DMS 273 (cell line): Measurements from ENCODE around the gene RORB.

Source experiments
- DNase-seq: peaks from one replicate; lab custom pipeline; 2025; ENCODE audit not compliant: unreplicated experiment; lab: John Stamatoyannopoulos, UW

The RORB gene

DNA sequence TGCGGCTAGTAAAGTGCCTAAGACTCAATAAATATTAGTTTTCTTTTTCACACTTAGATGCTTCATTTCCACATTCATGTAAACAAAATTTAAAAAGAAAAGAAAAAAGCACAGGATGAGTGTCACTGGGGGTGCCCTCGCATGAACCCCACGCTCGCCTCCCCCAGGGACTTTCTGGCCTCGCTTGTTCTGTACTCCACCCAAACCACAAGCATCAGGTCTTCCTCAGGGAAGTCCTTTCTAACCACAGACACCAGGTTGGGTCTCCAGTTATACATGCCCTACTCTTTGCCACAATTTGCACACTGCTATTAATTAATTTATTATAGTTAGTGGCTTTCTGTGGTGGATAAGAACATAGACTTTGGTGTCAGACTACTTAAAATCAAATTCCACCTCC lies 92.4 kb downstream of the RORB start:
- no peak for DNase-seq

DNA sequence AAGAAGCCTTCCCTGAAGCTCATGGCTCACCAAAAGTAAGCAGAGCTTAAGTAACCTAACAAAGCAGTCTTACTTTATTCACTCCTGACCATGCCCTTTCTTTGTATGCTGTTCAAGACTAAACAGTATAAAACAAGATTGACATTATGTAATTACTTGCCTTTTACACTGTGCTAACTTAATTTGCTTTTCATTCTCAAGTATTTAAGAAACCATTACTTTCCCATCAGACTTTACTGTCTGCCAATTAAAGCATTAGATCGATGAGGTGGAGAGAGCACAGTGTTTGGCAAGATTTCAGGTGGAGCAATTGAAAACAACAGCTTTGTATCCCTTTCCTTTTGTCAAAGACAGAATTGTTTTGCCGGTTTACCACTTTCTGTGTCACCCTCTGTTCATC lies 98.2 kb downstream of the RORB start:
- no peak for DNase-seq

DNA sequence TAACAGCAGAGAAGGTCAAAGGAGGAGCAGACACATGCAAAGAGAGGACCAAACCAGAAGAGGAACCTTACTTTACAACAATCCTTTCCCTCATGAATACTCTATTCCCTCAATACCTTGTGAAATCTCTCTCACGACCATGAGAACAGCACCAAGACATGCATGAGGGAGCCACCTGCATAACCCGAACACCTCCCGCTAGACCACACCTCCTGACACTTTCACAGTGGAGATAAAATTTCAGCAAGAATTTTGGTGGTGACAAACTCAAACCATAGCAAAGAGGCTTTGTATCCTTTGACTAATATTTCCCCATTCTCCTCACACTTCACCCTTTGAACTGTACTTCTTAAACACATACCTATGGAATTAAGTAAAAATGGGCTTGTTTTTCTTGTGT lies 101.7 kb downstream of the RORB start:
- DNase-seq: no peak

DNA sequence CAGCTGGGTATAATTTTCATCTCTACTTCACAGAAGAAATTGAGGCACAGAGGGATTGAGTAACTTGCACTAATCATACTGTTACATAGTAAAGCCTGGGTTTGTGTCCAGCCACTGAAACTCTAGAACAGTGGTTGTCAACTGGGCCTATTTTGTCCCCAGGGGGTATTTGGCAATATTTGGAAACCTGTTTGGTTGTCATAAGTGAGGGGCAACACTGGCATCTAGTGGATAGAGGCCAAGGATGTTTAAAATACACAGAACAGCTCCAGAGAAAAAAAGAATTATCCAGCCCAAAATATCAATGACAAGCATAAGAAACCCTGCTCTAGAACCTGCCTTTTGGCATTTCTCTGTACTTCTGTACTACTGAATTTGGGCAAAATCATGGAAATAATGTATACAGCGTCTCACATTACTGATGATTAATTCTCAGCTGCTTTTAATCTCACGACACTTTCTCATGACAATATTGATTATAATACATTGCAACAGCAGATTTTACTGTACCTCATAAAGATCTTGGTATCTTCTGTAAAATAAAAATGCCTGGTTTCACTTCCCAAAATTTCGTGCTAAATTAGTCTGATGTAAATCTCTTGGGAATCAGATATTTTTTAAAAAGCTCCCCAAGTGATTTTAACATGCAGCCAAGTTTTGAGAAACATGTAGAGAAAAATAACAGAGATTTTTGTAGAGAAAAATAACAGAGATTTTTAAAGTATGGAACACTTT lies 112.7 kb downstream of the RORB start:
- peak; percentile 0 for DNase-seq

DNA sequence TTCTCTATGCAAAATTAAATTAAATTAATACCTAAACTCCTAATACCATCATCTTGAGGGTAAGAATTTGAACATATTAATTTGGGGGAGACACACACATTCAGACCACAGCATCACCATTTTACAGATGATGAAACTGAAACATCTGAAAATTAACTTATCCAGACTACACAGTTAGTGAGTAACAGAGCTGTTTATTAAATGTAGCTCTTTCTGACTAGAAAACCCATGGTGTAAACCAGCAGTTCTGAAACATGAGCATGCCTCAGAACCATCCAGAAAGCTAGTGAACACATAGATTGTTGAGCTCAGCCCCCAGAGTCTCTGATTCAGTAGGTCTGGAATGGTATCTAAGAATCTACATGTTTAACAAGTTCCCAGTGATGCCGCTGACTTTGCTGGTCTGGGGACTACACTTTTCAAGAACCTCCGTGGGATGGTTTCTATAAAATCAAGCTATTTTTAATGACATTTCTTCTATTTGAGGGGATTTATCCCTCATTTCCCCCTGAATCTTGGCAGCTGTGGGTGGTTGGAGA lies 113.5 kb downstream of the RORB start:
- DNase-seq: no peak

DNA sequence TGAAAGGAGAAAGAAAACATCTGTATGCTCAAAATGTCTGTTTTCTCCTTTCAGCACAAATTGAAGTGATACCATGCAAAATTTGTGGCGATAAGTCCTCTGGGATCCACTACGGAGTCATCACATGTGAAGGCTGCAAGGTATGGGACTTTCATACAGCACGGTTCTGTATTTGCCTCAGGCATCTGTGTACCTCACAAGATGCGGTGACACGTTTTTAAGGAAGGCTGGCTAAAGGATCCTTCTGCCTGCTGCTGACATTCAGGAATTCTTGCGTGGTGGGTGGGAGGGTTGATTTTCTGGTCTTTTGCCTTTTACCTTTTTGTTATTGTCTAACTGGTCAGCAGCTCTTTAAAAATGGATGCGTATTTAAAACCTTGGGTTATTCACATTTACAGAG lies 133.1 kb downstream of the RORB start:
- DNase-seq: no peak

DNA sequence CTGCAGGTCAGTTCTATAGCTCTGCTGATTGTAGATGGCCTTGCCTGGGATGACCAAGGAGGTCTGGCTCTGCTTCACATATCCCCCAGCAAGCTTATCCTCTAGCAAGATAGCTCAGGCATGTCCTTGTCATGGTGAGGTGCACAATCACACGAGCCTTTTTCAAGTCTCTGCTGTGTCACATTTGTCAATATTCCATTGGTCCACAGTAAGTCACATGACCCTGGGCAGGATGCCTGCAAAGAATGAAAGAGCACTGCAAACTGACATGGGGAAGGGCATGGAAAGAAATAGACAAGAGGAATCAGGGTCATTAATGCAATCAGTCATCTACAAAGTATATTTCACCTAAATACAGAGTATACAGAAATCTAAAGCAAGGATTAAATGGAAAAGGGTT lies 142.0 kb downstream of the RORB start:
- DNase-seq: no peak

DNA sequence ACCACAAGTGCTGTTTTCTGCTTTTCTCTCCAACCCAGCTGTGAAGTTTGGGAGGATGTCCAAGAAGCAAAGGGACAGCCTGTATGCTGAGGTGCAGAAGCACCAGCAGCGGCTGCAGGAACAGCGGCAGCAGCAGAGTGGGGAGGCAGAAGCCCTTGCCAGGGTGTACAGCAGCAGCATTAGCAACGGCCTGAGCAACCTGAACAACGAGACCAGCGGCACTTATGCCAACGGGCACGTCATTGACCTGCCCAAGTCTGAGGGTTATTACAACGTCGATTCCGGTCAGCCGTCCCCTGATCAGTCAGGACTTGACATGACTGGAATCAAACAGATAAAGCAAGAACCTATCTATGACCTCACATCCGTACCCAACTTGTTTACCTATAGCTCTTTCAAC lies 145.2 kb downstream of the RORB start:
- DNase-seq: no peak

DNA sequence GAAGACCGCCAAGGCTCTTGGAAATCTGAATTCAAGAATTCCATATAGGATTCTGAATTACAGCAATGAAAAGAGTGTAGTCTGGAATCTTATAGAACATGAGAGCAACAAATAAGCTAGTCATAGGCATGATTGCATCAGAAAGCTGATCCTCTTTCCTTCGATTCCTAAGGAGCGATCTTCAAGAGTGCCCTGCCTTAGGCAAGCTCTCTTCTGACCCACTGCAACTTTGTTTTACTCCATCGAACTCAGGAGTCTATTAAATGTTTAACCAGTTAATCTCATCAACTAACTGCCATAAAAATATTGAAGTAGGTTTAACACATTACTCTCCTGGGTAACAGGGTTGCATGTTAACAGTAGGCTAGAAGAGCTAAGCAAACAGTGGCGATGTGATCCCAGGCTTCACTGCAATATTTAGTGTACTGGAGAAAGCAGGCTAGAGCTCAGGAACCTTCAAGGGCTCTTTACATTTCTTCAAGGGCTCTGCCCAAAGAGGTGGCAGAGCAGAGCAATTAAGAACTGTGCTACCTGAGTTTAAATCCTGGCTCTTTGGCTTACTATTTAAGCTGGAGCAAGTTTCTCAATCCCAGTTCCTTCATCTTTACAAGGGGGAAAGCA lies 146.3 kb downstream of the RORB start:
- DNase-seq: no peak

DNA sequence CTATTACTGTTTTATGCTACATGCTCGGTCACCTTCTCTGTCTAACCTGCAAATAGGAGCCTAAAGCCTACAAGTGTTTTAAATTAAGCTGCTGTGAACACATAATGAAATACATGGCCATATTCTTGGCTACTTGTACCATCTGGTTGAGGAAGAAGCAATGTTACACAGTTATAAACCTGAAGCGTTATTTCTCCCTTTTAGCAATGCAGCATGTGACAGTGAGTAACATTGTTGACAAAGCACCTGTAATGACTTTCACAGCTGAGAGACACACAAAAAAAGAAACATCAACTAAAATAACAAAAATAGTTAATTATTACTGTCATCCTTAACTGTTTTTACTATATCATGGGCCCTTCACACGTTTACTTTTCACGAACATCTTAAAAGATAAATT lies 146.9 kb downstream of the RORB start:
- no peak for DNase-seq

DNA sequence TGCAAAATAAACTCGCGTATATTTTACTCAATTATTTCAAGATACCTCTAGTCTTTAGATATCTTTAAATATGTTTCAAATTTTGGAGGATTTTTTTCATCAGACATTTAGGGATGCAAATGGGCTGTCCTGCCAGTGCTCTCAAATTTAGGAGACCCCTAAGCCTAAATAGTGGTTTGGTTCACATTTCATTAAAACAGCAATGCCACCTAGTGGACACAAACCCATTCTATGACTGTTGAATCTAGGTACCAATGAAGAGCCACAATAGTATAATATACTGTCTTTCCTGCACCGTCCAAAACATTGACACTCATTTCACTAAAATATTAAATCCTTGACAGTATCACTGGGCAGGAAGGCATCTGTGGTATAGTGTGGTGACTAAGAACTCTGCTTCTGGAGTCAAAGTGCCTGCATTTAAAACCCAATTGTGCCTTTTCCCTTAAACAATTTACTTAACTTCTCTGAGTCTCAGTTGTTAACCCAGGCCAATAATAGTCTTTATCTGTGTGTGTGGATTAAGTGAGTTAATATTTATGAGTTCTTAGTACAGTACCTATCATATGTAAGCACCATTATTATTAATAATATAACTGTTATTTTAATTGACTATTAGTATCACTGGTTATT lies 148.0 kb downstream of the RORB start:
- DNase-seq: peak; percentile 45

DNA sequence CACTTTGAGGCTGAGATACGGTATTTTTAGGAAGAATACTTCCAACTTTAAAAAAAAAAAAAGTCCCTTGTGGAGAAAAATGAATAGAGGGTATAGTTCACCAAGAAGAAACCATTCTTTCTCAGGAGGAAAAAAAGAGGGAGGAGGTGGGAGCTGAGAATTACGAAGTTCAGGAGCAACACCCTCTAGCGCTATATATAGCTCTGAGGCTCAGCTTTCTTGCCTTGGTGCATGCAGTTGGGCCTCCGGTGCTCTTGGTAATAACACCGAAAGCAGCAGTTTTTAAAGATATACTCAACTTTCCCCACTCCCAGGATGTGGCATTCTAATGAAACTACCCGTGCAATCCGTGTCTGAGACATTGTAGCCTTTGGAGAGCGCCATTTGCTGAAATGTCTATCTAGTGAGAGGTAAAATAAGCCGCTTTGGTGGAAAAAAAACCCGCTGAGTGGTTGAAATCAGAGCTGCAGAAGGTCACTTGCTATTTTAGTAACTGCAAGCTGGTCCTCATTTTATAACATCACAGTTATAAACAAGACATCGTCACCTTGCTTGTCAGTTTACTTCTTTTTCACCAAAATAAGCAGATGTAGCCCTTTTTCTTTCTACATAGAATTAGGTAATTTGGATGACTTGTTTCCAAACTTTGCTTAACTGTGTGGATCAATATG lies 156.4 kb downstream of the RORB start:
- DNase-seq: no peak

DNA sequence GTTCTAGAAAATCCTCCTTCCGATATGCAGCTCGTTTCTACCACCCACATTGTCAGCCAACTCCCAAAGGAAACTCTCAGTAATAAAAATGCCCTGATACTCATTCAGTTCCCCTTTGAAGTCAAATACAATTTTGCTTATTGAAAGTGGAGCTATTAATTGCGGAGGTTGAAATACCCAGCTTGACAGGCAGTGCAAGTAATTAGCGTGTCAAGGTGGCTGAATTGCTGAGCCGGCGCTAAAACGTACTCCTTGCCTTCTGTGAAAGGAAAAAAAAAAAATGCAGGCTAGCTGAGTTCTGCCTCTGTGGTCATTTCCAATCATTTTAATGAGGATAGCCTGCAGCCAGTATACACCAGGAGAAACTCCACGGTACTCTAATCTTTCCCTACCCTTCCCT lies 165.5 kb downstream of the RORB start:
- DNase-seq: no peak

DNA sequence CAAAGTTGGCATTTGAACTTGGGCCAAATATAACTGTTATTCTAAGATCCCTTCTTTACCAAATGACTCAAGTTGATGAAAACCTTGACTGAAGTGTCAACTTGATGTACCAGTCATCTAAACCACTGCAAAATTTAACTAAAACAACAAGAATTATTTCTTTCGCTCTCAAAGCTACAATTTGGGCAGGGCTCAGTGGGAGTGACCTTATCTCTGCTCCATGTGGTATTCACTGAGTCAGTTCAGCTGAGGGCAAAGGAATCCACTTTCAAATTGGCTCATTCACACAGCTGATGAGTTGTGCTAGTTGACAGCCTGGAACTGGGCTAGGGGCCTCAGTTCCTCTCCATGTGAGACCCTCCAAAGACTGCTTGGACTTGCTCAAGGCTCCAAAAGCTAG lies 166.3 kb downstream of the RORB start:
- no peak for DNase-seq

DNA sequence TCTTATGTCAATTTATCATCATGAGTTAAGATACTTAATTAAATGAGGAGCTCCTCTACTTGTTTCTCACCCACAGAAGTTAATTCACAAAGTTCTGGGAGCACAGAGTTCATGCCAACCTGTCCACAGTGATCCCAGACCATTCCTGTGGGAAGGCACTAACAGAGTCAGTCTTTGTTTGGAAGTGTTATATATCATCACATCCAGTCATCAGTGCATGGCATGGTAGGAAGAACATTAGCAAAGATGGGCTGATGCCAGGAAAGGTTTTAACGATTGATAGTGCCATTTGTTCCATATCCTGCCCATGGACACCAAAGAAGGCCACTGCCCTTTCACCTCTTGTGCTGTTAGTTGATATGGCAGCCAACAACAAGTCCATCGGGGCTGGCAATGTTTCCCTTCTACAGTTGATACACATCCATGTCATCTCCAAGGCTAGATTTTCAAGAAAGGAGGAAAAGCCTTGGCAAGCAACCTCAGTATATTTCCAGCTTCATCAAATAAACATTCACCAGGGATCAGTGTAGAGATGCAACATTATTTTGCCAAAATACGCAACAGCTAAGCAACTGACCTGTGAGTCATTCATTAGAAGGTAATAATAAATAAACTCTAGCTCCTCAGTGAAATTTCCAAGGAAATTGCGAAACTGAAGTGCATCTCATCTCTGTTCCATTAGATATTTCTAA lies 169.6 kb downstream of the RORB start:
- DNase-seq: no peak

DNA sequence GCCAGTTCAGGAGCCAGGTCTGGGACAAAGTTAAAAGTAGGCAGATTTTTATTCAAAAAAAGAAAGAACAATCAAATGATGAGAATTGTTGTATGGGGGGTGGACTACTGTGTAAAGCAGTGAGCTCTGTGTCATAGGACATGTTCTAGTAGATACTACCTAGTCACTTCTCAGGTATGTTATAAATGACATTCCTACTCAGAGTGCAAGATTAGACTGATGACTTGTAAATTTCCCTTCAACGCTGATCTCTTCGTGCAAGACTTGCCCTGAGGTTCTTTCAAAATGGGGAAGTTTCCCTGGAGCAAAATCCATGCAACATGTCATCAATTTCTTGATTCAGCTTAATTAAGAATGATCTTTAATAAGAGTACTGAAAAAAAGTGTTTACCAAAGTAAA lies 175.1 kb downstream of the RORB start:
- DNase-seq: no peak

DNA sequence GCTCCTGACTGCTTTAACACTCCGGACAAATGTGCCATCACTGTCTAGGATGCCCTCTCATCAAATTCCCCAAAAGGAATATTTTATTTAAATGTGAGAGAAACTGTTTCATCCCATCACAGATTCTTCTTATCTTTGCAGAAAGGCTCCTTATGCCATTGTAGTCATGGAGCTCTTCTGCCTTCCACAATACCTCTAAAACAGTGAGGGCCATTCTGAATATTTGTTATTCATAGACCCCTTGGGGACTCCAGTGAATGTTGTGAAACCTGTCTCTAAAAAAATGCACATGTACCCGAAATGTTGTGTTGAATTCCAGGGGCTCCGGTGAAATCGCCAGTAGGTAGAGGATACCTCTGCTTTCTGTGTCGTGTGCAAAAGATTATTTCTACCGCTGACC lies 176.9 kb downstream of the RORB start:
- DNase-seq: no peak

DNA sequence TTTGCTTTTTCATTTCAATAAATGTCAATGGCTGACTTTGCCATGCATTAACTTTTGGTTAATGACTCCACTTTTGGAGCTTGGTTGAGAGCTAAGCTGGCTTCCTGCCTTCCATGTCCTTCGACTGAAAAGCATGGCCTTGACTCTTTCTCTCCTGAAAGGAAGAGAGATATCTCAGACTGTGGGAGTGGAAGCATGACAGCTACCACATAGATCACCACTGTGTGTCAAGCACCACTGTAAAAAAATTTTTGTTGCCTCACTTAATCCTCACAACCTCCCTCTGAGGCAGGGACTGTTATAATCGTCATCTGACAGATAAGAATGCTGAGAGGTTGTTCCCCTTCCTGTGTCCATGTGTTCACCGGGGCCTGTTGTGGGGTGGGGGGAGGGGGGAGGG lies 184.8 kb downstream of the RORB start:
- DNase-seq: no peak

DNA sequence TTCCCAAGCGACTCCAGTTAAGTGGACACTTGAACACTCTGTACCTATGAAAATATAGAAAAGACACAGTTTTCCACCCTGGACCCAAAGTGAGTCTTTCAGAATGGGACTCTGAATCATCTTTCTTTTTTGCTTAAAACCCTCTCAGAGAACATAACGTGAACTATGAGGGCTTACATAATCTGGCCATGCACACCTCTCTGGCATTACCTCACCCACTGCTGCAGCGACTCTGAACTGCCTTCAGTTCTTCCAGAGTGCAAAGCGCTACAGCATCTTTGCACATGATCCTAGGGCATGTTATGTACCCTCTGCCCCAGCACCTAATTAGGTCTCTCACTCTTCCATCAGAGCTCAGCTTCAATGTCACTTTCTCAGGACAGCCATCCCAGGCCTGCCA lies 186.2 kb downstream of the RORB start:
- DNase-seq: no peak

DNA sequence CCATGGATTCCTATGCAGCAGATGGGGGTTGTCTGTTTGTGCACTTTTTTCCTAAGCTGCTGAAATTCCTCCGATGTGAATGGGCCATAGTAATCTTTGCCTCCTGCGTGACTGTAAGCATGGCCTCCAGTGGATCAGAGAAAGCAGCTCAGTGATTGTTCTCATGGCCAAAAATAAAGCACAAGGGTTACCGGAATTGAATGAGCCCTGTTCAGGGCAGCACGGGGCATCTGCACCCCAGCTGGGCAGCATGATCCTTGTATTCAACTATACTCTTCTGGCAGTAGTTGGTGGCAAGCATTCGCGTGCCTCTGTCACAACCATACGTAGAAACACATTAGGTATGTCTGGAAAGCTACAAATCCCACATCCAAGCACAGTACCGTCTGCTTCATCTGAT lies 193.9 kb downstream of the RORB start:
- no peak for DNase-seq

DNA sequence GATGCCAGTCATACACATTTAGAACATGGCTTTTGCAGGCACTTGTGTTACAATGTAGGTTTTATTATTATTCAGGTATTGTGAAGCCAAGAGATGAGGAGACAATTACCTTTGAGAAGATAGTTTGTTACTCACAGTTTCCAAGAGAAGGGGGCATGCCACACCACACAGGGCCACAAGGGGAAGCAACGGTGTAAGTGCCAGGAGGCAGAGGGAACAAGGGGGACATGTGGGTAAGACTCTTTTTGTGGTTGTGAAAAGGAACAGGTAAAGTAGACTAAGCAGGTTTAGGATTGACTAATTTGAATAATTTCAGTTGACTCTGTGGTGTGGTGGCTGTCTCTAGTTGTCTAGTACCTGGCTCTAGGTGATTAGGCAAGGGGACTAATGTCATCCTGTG lies 199.4 kb downstream of the RORB start:
- DNase-seq: no peak
